T-helper 2 cell (primary cell): ENCODE measurements around the gene PLCL1.

Source experiments
- DNase-seq, 5 experiments: peaks; one replicate each; pipeline versions ENCODE4 v3.0.0 to v3.0.0-alpha.2; 2012 to 2022

The PLCL1 gene

GRCh38 chr2:198134293-198134955, 330.0 kb downstream of the PLCL1 start:
- DNase-seq = no peak

GRCh38 chr2:198135481-198135934, 331.1 kb downstream of the PLCL1 start:
- DNase-seq = no peak

GRCh38 chr2:198136142-198136541, 331.7 kb downstream of the PLCL1 start:
- no peak for DNase-seq

- DNase-seq = no peak
These were observed 333.3 kb downstream of the PLCL1 start for GRCh38 chr2:198137733-198138132.

- no peak for DNase-seq
These were observed 337.3 kb downstream of the PLCL1 start for GRCh38 chr2:198141726-198142125.

GRCh38 chr2:198143156-198143555, 338.8 kb downstream of the PLCL1 start:
- DNase-seq = no peak

- DNase-seq = no peak
These were observed 339.4 kb downstream of the PLCL1 start for GRCh38 chr2:198143793-198144192.

- DNase-seq = peak in 1 of 5 experiments; percentile 87
These were observed 340.3 kb downstream of the PLCL1 start for GRCh38 chr2:198144660-198145059.

GRCh38 chr2:198146346-198146940, 342.1 kb downstream of the PLCL1 start:
- DNase-seq = no peak

- DNase-seq = no peak
These were observed 352.9 kb downstream of the PLCL1 start for GRCh38 chr2:198157314-198157713.

- no peak for DNase-seq
These were observed 356.8 kb downstream of the PLCL1 start for GRCh38 chr2:198161151-198161550.

- DNase-seq = no peak
These were observed 357.9 kb downstream of the PLCL1 start for GRCh38 chr2:198162276-198162675.

- no peak for DNase-seq
These were observed 360.4 kb downstream of the PLCL1 start for GRCh38 chr2:198164843-198165242.

- no peak for DNase-seq
These were observed 360.9 kb downstream of the PLCL1 start for GRCh38 chr2:198165289-198165688.

- no peak for DNase-seq
These were observed 363.0 kb downstream of the PLCL1 start for GRCh38 chr2:198167346-198167745.

GRCh38 chr2:198168651-198169050, 364.3 kb downstream of the PLCL1 start:
- no peak for DNase-seq

- no peak for DNase-seq
These were observed 368.8 kb downstream of the PLCL1 start for GRCh38 chr2:198173242-198173641.

- no peak for DNase-seq
These were observed 369.5 kb downstream of the PLCL1 start for GRCh38 chr2:198173864-198174263.

GRCh38 chr2:198175271-198175670, 370.9 kb downstream of the PLCL1 start:
- DNase-seq = no peak

- no peak for DNase-seq
These were observed 372.6 kb downstream of the PLCL1 start for GRCh38 chr2:198177040-198177439.

- no peak for DNase-seq
These were observed 374.4 kb downstream of the PLCL1 start for GRCh38 chr2:198178766-198179165.

GRCh38 chr2:198186257-198186656, 381.9 kb downstream of the PLCL1 start:
- DNase-seq = no peak

- no peak for DNase-seq
These were observed 383.4 kb downstream of the PLCL1 start for GRCh38 chr2:198187841-198188240.

GRCh38 chr2:198188982-198189381, 384.6 kb downstream of the PLCL1 start:
- no peak for DNase-seq

GRCh38 chr2:198191651-198192050, 387.3 kb downstream of the PLCL1 start:
- DNase-seq = no peak
